GM23338 (cell line): ENCODE measurements around the gene MAP3K14. TPM values are rescaled to one million over a fixed set of nuclear protein-coding genes. Genes with fewer than 3 reads are reported as not detected.

Experiments used
- ATAC-seq: fragments of 200-7000 bp; cut with Tn5 transposase; 3 replicates; pipeline ENCODE4 v1.9.1; 2020
- DNase-seq: peaks from one replicate; pipeline ENCODE4 v3.0.0-alpha.2; 2015; ENCODE audit warnings: low spot score
- H2AFZ ChIP-seq: fragments of 200-600 bp; sonication (generic); 2 replicates; pipeline ENCODE4 v1.8.0; 2016; ENCODE audit warnings: antibody characterized with exemption, mild to moderate bottlenecking, moderate library complexity
- H3F3A ChIP-seq: fragments of 200-600 bp; sonication (generic); replicated peaks from 2 replicates; pipeline ENCODE4 v1.8.0; 2017; ENCODE audit warnings: antibody characterized with exemption, mixed run types, low read depth
- H3K27ac ChIP-seq: fragments of 200-600 bp; sonication (generic); 2 replicates; pipeline ENCODE4 v1.6.1; 2016; ENCODE audit warnings: low read depth
- H3K27me3 ChIP-seq: fragments of 200-600 bp; sonication (generic); 2 replicates; pipeline ENCODE4 v1.8.0; 2016; ENCODE audit warnings: mild to moderate bottlenecking, mixed run types, moderate library complexity; ENCODE audit not compliant: insufficient read depth
- H3K36me3 ChIP-seq: fragments of 200-600 bp; sonication (generic); 2 replicates; pipeline ENCODE4 v1.8.0; 2016; ENCODE audit warnings: mild to moderate bottlenecking; ENCODE audit not compliant: insufficient read depth
- H3K4me1 ChIP-seq: fragments of 200-600 bp; sonication (generic); 2 replicates; pipeline ENCODE4 v1.8.0; 2016; ENCODE audit warnings: mild to moderate bottlenecking, moderate library complexity; ENCODE audit not compliant: insufficient read depth
- H3K4me2 ChIP-seq: fragments of 200-600 bp; sonication (generic); 2 replicates; pipeline ENCODE4 v1.7.1; 2017; ENCODE audit warnings: mixed run types
- H3K4me3 ChIP-seq: fragments of 200-600 bp; sonication (generic); 2 replicates; pipeline ENCODE4 v1.6.1; 2016; ENCODE audit warnings: mixed run types
- H3K79me2 ChIP-seq: fragments of 200-600 bp; sonication (generic); replicated peaks from 2 replicates; pipeline ENCODE4 v1.8.0; 2017; ENCODE audit warnings: mild to moderate bottlenecking; ENCODE audit not compliant: insufficient read depth
- H3K9me2 ChIP-seq: fragments of 200-600 bp; sonication (generic); 2 replicates; pipeline ENCODE4 v1.8.0; 2017; ENCODE audit not compliant: insufficient read depth
- H4K20me1 ChIP-seq: fragments of 200-600 bp; sonication (generic); replicated peaks from 2 replicates; pipeline ENCODE4 v1.8.0; 2017; ENCODE audit warnings: mild to moderate bottlenecking; ENCODE audit not compliant: insufficient read depth
- H3K27ac Mint-ChIP-seq: 2 replicates; pipeline ENCODE4 v1.8.0; 2020; ENCODE audit warnings: inconsistent platforms, mild to moderate bottlenecking, moderate library complexity, mixed read lengths
- H3K27me3 Mint-ChIP-seq: 3 replicates; pipeline ENCODE4 v1.8.0; 2022; ENCODE audit warnings: low read depth, mild to moderate bottlenecking, moderate library complexity, mixed read lengths, inconsistent platforms; ENCODE audit not compliant: insufficient read depth, poor library complexity
- H3K36me3 Mint-ChIP-seq: 3 replicates; pipeline ENCODE4 v1.8.0; 2021; ENCODE audit warnings: low read depth, mild to moderate bottlenecking, inconsistent platforms, moderate library complexity, mixed read lengths
- H3K4me1 Mint-ChIP-seq: 3 replicates; pipeline ENCODE4 v1.8.0; 2020; ENCODE audit warnings: mild to moderate bottlenecking, inconsistent platforms, mixed read lengths
- H3K4me3 Mint-ChIP-seq: 3 replicates; pipeline ENCODE4 v1.8.0; 2021; ENCODE audit warnings: moderate library complexity, mild to moderate bottlenecking, inconsistent platforms, mixed read lengths
- H3K9me3 Mint-ChIP-seq: 3 replicates; pipeline ENCODE4 v1.8.0; 2020; ENCODE audit warnings: moderate library complexity, mild to moderate bottlenecking, inconsistent platforms, mixed read lengths
- CREB1 ChIP-seq: fragments of 250-450 bp; sonication (Bioruptor Pico); IDR thresholded peaks from 2 replicates; pipeline ENCODE4 v1.5.0; 2020; ENCODE audit warnings: low read depth, mild to moderate bottlenecking, moderate library complexity
- ETS1 ChIP-seq: IDR thresholded peaks from 2 replicates; pipeline ENCODE4 v1.6.1; 2016; ENCODE audit warnings: antibody characterized with exemption
- EZH2 ChIP-seq: fragments of 200-600 bp; sonication (generic); IDR thresholded peaks from one replicate; pipeline ENCODE4 v1.8.0; 2017; ENCODE audit warnings: antibody characterized with exemption, mild to moderate bottlenecking, low read depth; ENCODE audit not compliant: unreplicated experiment
- JUNB ChIP-seq: IDR thresholded peaks from one replicate; pipeline ENCODE4 v1.6.1; 2016; ENCODE audit warnings: antibody characterized with exemption; ENCODE audit not compliant: unreplicated experiment
- POLR2AphosphoS5 ChIP-seq: IDR thresholded peaks from 2 replicates; pipeline ENCODE4 v1.6.1; 2016; ENCODE audit warnings: antibody characterized with exemption, low read depth
- ZNF114 ChIP-seq: fragments of 250-450 bp; sonication (Bioruptor Pico); IDR thresholded peaks from 2 replicates; pipeline ENCODE4 v1.5.0; 2020; ENCODE audit warnings: mild to moderate bottlenecking, moderate library complexity
- ZNF331 ChIP-seq: fragments of 250-450 bp; sonication (Bioruptor Pico); IDR thresholded peaks from 2 replicates; pipeline ENCODE4 v1.5.0; 2020; ENCODE audit warnings: low read depth, mild to moderate bottlenecking, moderate library complexity
- polyA plus RNA-seq: library from polyadenylated mRNA; unstranded; fragments of >200 nt; fragmentation: Nextera tagmentation; extraction: Ambion mirVana; gene quantifications from 2 replicates; pipeline ENCODE4 v1.2.1, GENCODE V29; 2016
- total RNA-seq: library from RNA; depleted of rRNA; stranded (reverse); fragments of >200 nt; shearing (Covaris generic); gene quantifications from 2 replicates; pipeline ENCODE4 v1.2.3, GENCODE V29; 2014
- TF ChIP-seq, protein P1 (sequence below): IDR thresholded peaks from one replicate; pipeline ENCODE4 v1.6.1; 2018; ENCODE audit warnings: antibody characterized with exemption; ENCODE audit not compliant: unreplicated experiment
- TF ChIP-seq, protein P2 (sequence below): fragments of 250-450 bp; sonication (Bioruptor Pico); IDR thresholded peaks from 2 replicates; pipeline ENCODE4 v1.5.0; 2020; ENCODE audit warnings: mild to moderate bottlenecking, moderate library complexity
- TF ChIP-seq, protein P3 (sequence below), 2 experiments: fragments of 200-600 bp in 1 of 2; sonication (generic) in 1 of 2; conservative IDR thresholded peaks; 2 replicates each; pipeline versions ENCODE4 v1.5.1 to v1.6.1; 2016 to 2017; ENCODE audit warnings: antibody characterized with exemption in 2 of 2, low read depth in 2 of 2, mild to moderate bottlenecking in 2 of 2, moderate library complexity in 1 of 2

The MAP3K14 gene
- total and polyA plus RNA-seq, 2 experiments from 2014 or later, result 1.3 to 4.9 TPM

GRCh38 chr17:45313421-45313771 is 3.4 kb downstream of the MAP3K14 start (continued):
- TF ChIP-seq ETS1, result no peak
- no peak for TF ChIP-seq ZNF331
- no peak for TF ChIP-seq POLR2AphosphoS5
- no peak for TF ChIP-seq JUNB
- TF ChIP-seq EZH2, result no peak

DNA sequence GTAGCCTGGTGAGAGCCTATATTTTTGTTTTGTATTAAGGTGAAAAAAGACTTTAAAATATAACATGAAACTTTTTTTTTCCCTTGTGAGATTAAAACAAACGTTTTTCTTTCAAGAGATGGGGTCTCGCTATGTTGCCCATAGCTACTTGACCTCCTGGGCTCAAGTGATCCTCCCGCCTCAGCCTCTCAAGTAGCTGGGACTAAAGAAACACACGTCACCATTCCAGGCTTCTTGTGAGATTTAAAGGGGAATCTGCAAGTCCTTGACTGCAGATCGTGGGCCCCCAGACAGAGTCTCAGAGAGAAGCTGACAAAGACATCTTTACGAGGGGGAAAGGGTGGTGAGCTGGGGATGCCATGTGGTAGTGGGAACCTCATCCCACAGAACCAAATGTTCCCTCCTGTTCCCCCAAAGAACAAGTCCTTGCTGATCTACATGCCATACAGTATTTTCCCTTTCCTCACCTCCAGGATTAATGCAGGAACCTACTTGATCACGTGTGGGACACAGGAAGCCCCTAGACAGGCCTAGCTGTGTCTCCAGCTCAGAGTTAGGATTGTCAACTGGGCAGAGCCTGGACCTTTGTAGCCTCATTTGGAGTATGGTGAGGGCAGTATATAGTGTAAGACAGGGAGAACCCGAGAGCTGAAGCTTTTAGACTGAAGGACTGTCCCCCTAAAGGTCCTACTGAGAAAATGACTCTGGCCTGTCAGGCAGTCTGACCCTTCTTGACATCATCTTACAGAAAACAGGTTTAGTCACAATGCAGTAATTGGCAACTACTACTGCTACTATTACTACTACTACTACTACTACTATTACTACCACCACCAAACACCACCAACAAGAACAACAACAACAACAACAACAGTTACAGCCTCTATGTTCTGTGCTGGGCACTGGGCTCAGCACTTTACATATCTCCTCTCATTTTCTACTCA is 4.1 kb downstream of the MAP3K14 start:
- no peak for ATAC-seq
- H3K4me3 Mint-ChIP-seq, result no peak overlapping the region
- peaks cover 16% of the 10 kb centered on the region for H3F3A ChIP-seq
- H2AFZ ChIP-seq, result no peak overlapping the region
- H3K4me1 ChIP-seq, result peaks cover 18% of the 10 kb centered on the region
- TF ChIP-seq ZNF114 (CRISPR knock-in tag) (no peak), ETS1 (no peak), CREB1 (no peak)
- TF ChIP-seq, protein P1, sequence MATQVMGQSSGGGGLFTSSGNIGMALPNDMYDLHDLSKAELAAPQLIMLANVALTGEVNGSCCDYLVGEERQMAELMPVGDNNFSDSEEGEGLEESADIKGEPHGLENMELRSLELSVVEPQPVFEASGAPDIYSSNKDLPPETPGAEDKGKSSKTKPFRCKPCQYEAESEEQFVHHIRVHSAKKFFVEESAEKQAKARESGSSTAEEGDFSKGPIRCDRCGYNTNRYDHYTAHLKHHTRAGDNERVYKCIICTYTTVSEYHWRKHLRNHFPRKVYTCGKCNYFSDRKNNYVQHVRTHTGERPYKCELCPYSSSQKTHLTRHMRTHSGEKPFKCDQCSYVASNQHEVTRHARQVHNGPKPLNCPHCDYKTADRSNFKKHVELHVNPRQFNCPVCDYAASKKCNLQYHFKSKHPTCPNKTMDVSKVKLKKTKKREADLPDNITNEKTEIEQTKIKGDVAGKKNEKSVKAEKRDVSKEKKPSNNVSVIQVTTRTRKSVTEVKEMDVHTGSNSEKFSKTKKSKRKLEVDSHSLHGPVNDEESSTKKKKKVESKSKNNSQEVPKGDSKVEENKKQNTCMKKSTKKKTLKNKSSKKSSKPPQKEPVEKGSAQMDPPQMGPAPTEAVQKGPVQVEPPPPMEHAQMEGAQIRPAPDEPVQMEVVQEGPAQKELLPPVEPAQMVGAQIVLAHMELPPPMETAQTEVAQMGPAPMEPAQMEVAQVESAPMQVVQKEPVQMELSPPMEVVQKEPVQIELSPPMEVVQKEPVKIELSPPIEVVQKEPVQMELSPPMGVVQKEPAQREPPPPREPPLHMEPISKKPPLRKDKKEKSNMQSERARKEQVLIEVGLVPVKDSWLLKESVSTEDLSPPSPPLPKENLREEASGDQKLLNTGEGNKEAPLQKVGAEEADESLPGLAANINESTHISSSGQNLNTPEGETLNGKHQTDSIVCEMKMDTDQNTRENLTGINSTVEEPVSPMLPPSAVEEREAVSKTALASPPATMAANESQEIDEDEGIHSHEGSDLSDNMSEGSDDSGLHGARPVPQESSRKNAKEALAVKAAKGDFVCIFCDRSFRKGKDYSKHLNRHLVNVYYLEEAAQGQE, result no peak
- TF ChIP-seq, protein P2, sequence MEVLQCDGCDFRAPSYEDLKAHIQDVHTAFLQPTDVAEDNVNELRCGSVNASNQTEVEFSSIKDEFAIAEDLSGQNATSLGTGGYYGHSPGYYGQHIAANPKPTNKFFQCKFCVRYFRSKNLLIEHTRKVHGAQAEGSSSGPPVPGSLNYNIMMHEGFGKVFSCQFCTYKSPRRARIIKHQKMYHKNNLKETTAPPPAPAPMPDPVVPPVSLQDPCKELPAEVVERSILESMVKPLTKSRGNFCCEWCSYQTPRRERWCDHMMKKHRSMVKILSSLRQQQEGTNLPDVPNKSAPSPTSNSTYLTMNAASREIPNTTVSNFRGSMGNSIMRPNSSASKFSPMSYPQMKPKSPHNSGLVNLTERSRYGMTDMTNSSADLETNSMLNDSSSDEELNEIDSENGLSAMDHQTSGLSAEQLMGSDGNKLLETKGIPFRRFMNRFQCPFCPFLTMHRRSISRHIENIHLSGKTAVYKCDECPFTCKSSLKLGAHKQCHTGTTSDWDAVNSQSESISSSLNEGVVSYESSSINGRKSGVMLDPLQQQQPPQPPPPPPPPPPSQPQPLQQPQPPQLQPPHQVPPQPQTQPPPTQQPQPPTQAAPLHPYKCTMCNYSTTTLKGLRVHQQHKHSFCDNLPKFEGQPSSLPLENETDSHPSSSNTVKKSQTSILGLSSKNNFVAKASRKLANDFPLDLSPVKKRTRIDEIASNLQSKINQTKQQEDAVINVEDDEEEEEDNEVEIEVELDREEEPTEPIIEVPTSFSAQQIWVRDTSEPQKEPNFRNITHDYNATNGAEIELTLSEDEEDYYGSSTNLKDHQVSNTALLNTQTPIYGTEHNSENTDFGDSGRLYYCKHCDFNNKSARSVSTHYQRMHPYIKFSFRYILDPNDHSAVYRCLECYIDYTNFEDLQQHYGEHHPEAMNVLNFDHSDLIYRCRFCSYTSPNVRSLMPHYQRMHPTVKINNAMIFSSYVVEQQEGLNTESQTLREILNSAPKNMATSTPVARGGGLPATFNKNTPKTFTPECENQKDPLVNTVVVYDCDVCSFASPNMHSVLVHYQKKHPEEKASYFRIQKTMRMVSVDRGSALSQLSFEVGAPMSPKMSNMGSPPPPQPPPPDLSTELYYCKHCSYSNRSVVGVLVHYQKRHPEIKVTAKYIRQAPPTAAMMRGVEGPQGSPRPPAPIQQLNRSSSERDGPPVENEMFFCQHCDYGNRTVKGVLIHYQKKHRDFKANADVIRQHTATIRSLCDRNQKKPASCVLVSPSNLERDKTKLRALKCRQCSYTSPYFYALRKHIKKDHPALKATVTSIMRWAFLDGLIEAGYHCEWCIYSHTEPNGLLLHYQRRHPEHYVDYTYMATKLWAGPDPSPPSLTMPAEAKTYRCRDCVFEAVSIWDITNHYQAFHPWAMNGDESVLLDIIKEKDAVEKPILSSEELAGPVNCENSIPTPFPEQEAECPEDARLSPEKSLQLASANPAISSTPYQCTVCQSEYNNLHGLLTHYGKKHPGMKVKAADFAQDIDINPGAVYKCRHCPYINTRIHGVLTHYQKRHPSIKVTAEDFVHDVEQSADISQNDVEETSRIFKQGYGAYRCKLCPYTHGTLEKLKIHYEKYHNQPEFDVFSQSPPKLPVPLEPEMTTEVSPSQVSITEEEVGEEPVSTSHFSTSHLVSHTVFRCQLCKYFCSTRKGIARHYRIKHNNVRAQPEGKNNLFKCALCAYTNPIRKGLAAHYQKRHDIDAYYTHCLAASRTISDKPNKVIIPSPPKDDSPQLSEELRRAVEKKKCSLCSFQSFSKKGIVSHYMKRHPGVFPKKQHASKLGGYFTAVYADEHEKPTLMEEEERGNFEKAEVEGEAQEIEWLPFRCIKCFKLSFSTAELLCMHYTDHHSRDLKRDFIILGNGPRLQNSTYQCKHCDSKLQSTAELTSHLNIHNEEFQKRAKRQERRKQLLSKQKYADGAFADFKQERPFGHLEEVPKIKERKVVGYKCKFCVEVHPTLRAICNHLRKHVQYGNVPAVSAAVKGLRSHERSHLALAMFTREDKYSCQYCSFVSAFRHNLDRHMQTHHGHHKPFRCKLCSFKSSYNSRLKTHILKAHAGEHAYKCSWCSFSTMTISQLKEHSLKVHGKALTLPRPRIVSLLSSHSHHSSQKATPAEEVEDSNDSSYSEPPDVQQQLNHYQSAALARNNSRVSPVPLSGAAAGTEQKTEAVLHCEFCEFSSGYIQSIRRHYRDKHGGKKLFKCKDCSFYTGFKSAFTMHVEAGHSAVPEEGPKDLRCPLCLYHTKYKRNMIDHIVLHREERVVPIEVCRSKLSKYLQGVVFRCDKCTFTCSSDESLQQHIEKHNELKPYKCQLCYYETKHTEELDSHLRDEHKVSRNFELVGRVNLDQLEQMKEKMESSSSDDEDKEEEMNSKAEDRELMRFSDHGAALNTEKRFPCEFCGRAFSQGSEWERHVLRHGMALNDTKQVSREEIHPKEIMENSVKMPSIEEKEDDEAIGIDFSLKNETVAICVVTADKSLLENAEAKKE, result no peak
- TF ChIP-seq, protein P3, sequence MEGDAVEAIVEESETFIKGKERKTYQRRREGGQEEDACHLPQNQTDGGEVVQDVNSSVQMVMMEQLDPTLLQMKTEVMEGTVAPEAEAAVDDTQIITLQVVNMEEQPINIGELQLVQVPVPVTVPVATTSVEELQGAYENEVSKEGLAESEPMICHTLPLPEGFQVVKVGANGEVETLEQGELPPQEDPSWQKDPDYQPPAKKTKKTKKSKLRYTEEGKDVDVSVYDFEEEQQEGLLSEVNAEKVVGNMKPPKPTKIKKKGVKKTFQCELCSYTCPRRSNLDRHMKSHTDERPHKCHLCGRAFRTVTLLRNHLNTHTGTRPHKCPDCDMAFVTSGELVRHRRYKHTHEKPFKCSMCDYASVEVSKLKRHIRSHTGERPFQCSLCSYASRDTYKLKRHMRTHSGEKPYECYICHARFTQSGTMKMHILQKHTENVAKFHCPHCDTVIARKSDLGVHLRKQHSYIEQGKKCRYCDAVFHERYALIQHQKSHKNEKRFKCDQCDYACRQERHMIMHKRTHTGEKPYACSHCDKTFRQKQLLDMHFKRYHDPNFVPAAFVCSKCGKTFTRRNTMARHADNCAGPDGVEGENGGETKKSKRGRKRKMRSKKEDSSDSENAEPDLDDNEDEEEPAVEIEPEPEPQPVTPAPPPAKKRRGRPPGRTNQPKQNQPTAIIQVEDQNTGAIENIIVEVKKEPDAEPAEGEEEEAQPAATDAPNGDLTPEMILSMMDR (conservative IDR thresholded peaks at IDR 0.05; ENCODE audit: low read depth in 2 of 2), result no peak
- no peak overlapping the region for H3K27ac Mint-ChIP-seq
- no peak for DNase-seq
- no peaks in the 10 kb centered on the region for H3K9me2 ChIP-seq
- H3K79me2 ChIP-seq, result peaks cover 52% of the 10 kb centered on the region
- no peak overlapping the region for H3K27ac ChIP-seq
- no peak overlapping the region for H3K4me2 ChIP-seq
- H3K9me3 Mint-ChIP-seq, result no peaks in the 10 kb centered on the region
- H3K4me1 Mint-ChIP-seq, result peaks cover 23% of the 10 kb centered on the region
- peaks cover 17% of the 10 kb centered on the region for H3K27me3 ChIP-seq
- no peaks in the 10 kb centered on the region for H3K36me3 ChIP-seq
- peaks cover 30% of the 10 kb centered on the region for H4K20me1 ChIP-seq
- no peak overlapping the region for H3K4me3 ChIP-seq
- no peaks in the 10 kb centered on the region; the same call in 1 of the 3 replicates for H3K36me3 Mint-ChIP-seq
- H3K27me3 Mint-ChIP-seq, result peaks cover 11% of the 10 kb centered on the region
